ENCODE data around the gene CTNND2. TPM values are rescaled to one million over a fixed set of nuclear protein-coding genes. Genes with fewer than 3 reads are reported as not detected.

The CTNND2 gene
- polyA plus RNA-seq, 1 of the 3 experiments (the other 2 are of a cell fraction) = not detected

DNA sequence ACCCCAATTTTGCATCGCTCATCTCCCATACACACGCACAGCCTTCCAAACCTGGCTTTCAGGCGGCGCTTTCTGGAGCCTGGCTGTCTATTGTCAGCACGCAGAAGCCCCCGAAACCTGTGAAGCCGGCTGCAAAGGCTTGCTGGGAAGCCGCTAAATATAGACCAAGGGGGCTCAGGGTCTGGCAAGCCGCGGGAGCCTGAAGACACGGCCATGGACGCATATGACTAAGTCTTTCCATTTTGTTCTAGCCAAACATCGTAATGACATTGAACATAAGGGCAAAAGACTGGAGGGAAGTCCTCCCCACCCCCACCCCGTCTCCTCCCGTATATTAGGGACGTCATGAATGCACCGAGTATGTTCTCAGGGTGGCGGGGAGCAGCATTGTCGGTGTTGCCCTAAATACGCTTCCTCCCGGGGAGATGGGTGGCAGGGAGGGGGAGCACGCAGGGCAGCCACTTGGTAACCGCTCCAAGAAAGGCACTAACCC is 1.1 kb downstream of the CTNND2 start (continued):
- TF ChIP-seq, protein P1, sequence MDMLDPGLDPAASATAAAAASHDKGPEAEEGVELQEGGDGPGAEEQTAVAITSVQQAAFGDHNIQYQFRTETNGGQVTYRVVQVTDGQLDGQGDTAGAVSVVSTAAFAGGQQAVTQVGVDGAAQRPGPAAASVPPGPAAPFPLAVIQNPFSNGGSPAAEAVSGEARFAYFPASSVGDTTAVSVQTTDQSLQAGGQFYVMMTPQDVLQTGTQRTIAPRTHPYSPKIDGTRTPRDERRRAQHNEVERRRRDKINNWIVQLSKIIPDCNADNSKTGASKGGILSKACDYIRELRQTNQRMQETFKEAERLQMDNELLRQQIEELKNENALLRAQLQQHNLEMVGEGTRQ (IDR thresholded peaks at IDR 0.05; ENCODE audit: borderline replicate concordance, low read depth, low read length) = no peak
- TF ChIP-seq EP300 (IDR thresholded peaks at IDR 0.05; ENCODE audit: borderline replicate concordance in 1 of 2, low read depth in 1 of 2, low read length in 1 of 2) (no peak), NFIC (IDR thresholded peaks at IDR 0.05; ENCODE audit: borderline replicate concordance) (no peak)
- TF ChIP-seq, protein P2, sequence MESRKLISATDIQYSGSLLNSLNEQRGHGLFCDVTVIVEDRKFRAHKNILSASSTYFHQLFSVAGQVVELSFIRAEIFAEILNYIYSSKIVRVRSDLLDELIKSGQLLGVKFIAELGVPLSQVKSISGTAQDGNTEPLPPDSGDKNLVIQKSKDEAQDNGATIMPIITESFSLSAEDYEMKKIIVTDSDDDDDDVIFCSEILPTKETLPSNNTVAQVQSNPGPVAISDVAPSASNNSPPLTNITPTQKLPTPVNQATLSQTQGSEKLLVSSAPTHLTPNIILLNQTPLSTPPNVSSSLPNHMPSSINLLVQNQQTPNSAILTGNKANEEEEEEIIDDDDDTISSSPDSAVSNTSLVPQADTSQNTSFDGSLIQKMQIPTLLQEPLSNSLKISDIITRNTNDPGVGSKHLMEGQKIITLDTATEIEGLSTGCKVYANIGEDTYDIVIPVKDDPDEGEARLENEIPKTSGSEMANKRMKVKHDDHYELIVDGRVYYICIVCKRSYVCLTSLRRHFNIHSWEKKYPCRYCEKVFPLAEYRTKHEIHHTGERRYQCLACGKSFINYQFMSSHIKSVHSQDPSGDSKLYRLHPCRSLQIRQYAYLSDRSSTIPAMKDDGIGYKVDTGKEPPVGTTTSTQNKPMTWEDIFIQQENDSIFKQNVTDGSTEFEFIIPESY (IDR thresholded peaks at IDR 0.05; ENCODE audit: borderline replicate concordance, low read depth) = no peak

DNA sequence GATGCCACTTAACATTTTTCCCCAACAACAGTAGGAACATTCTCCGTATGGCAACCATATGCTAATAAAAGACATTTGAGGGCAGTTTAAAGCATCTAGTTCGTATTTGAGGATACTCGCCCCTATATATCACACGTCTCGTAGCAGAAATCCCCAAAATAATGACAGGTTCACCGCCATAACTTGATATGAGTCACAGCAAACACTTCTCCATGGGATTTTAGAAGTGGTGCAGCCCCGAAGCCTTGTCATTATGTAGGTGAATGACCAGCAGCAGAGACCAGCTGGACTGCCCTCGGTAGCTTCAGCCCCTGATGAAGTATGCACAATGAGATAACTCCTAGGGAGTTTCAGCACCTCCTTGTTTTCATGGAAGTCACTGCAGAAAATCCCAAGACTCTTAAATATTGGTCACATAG is 2.0 kb downstream of the CTNND2 start:
- Histone ChIP-seq H4K20me1 (ENCODE audit: insufficient read depth) (no peaks in the 10 kb centered on the region), H2AFZ (ENCODE audit: low read depth) (no peak overlapping the region), H3K4me3 (ENCODE audit: low read depth in 2 of 2, low read length in 1 of 2) (no peak overlapping the region; a peak in 1 of 4 replicates), H3F3A (replicated peaks; ENCODE audit: insufficient read depth) (no peaks in the 10 kb centered on the region), H3K4me2 (no peak overlapping the region), H3K4me1 (ENCODE audit: control insufficient read depth in 1 of 2, insufficient read depth in 2 of 2, low read depth in 1 of 2, low read length in 1 of 2) (no peaks in the 10 kb centered on the region), H3K27ac (ENCODE audit: low read depth in 2 of 2, low read length in 1 of 2) (no peak overlapping the region), H3K79me2 (ENCODE audit: insufficient read depth) (no peaks in the 10 kb centered on the region), H3K9me2 (no peaks in the 10 kb centered on the region), H3K9ac (no peak overlapping the region), H3K36me3 (replicated peaks in 1 of 2; ENCODE audit: control insufficient read depth in 1 of 2, insufficient read depth in 2 of 2, low read length in 1 of 2) (no peaks in the 10 kb centered on the region), H3K27me3 (ENCODE audit: insufficient read depth) (peaks cover 26% of the 10 kb centered on the region), H3K9me3 (no peaks in the 10 kb centered on the region)
- ChIA-PET POLR2A (no interaction called here), CTCF (no interaction called here)
- WGBS (ENCODE audit: low lambda C conversion rate) = 27% methylated on average over 7 of the region's 8 CpGs
- TF ChIP-seq, protein P1 (IDR thresholded peaks at IDR 0.05; ENCODE audit: borderline replicate concordance, low read depth, low read length) = no peak
- DNase-seq = no peak

DNA sequence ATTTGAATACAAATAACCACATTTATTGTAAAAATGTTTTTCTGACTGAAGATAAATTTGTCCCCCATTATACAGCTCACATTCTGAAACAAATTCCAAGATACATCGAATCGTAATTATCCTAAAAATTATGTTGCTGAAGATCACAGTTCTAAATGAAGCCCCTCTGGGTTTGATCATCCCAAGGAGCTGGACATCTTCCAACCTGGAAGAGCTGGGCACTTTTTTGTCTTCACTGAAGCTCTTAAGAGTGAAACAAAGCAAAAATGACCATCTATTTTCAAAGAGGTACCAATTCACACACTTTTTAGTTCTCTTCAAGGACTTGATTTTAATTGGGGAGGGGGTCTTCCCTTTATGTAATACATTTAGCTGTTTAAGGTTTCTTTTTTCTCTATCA is 5.5 kb downstream of the CTNND2 start:
- Histone ChIP-seq H3K36me3 (replicated peaks in 1 of 2; ENCODE audit: control insufficient read depth in 1 of 2, insufficient read depth in 2 of 2, low read length in 1 of 2) (no peaks in the 10 kb centered on the region), H3K27me3 (ENCODE audit: insufficient read depth) (peaks cover 18% of the 10 kb centered on the region), H3K27ac (ENCODE audit: low read depth in 2 of 2, low read length in 1 of 2) (no peak overlapping the region), H2AFZ (ENCODE audit: low read depth) (no peak overlapping the region), H3K4me2 (no peak overlapping the region), H3K9ac (no peak overlapping the region), H4K20me1 (ENCODE audit: insufficient read depth) (no peaks in the 10 kb centered on the region), H3K4me3 (ENCODE audit: low read depth in 2 of 2, low read length in 1 of 2) (no peak overlapping the region), H3K79me2 (ENCODE audit: insufficient read depth) (no peaks in the 10 kb centered on the region), H3F3A (replicated peaks; ENCODE audit: insufficient read depth) (no peaks in the 10 kb centered on the region), H3K9me2 (no peaks in the 10 kb centered on the region), H3K4me1 (ENCODE audit: control insufficient read depth in 1 of 2, insufficient read depth in 2 of 2, low read depth in 1 of 2, low read length in 1 of 2) (no peaks in the 10 kb centered on the region), H3K9me3 (no peaks in the 10 kb centered on the region)
- WGBS (ENCODE audit: low lambda C conversion rate) = 0% methylated on average over 2 of the region's 2 CpGs
- CTCF ChIA-PET = no interaction called here
- DNase-seq = no peak
- TF ChIP-seq JUND (IDR thresholded peaks at IDR 0.05) (no peak), YY1 (IDR thresholded peaks at IDR 0.05; ENCODE audit: low read depth) (no peak), FOXM1 (IDR thresholded peaks at IDR 0.05; ENCODE audit: low read depth) (no peak)
- TF ChIP-seq, protein P3, sequence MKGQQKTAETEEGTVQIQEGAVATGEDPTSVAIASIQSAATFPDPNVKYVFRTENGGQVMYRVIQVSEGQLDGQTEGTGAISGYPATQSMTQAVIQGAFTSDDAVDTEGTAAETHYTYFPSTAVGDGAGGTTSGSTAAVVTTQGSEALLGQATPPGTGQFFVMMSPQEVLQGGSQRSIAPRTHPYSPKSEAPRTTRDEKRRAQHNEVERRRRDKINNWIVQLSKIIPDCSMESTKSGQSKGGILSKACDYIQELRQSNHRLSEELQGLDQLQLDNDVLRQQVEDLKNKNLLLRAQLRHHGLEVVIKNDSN (IDR thresholded peaks at IDR 0.05; ENCODE audit: borderline replicate concordance, low read depth) = no peak
- POLR2A ChIA-PET = no interaction called here

All from SK-N-SH (cell line).